COLO829 (cell line): ENCODE data around the gene C1RL.

ENCODE experiments used
- DNase-seq: peaks from one replicate; pipeline ENCODE4 v3.0.0; 2012; ENCODE audit warnings: low spot score

The C1RL gene

GRCh38 chr12:7108796-7109571 lies at the start of gene C1RL:
C1RL (minus strand) TSS chr12:7109214; CDS start chr12:7109180, 34 bp downstream.
- peak; percentile 72 for DNase-seq

- DNase-seq = no peak
These were observed 48.4 kb upstream of the C1RL start for GRCh38 chr12:7157391-7157790.

GRCh38 chr12:7156259-7157197 lies 47.5 kb upstream of the C1RL start:
- no peak for DNase-seq

GRCh38 chr12:7155471-7156034 lies 46.5 kb upstream of the C1RL start:
- no peak for DNase-seq

GRCh38 chr12:7154901-7155470 lies 46.0 kb upstream of the C1RL start:
- no peak for DNase-seq

- no peak for DNase-seq
These were observed 45.0 kb upstream of the C1RL start for GRCh38 chr12:7154042-7154441.

- no peak for DNase-seq
These were observed 43.8 kb upstream of the C1RL start for GRCh38 chr12:7152818-7153217.

GRCh38 chr12:7151532-7151931 lies 42.5 kb upstream of the C1RL start:
- no peak for DNase-seq

- no peak for DNase-seq
These were observed 41.8 kb upstream of the C1RL start for GRCh38 chr12:7150841-7151240.

- DNase-seq = no peak
These were observed 41.3 kb upstream of the C1RL start for GRCh38 chr12:7150356-7150755.

- DNase-seq = no peak
These were observed 37.9 kb upstream of the C1RL start for GRCh38 chr12:7146906-7147305.

- DNase-seq = no peak
These were observed 37.2 kb upstream of the C1RL start for GRCh38 chr12:7146228-7146627.

GRCh38 chr12:7145671-7146070 lies 36.7 kb upstream of the C1RL start:
- DNase-seq = no peak

GRCh38 chr12:7144414-7145120 lies 35.6 kb upstream of the C1RL start:
- peak; percentile 48 for DNase-seq

- DNase-seq = no peak
These were observed 34.5 kb upstream of the C1RL start for GRCh38 chr12:7143564-7143963.

- DNase-seq = no peak
These were observed 33.9 kb upstream of the C1RL start for GRCh38 chr12:7142809-7143465.

GRCh38 chr12:7142056-7142644 lies 33.1 kb upstream of the C1RL start:
- peak; percentile 71 for DNase-seq

GRCh38 chr12:7141351-7142005 lies 32.5 kb upstream of the C1RL start:
- no peak for DNase-seq

- DNase-seq = no peak
These were observed 30.2 kb upstream of the C1RL start for GRCh38 chr12:7139200-7139599.

- no peak for DNase-seq
These were observed 28.9 kb upstream of the C1RL start for GRCh38 chr12:7137908-7138307.
